HG02973 (cell line): Measurements from ENCODE around the gene TP73.

Source experiments
- ATAC-seq: cut with Tn5 transposase; IDR thresholded peaks from one replicate; pipeline ENCODE4 v1.9.1; 2021; ENCODE audit warnings: moderate library complexity; ENCODE audit not compliant: unreplicated experiment

Gene TP73

DNA sequence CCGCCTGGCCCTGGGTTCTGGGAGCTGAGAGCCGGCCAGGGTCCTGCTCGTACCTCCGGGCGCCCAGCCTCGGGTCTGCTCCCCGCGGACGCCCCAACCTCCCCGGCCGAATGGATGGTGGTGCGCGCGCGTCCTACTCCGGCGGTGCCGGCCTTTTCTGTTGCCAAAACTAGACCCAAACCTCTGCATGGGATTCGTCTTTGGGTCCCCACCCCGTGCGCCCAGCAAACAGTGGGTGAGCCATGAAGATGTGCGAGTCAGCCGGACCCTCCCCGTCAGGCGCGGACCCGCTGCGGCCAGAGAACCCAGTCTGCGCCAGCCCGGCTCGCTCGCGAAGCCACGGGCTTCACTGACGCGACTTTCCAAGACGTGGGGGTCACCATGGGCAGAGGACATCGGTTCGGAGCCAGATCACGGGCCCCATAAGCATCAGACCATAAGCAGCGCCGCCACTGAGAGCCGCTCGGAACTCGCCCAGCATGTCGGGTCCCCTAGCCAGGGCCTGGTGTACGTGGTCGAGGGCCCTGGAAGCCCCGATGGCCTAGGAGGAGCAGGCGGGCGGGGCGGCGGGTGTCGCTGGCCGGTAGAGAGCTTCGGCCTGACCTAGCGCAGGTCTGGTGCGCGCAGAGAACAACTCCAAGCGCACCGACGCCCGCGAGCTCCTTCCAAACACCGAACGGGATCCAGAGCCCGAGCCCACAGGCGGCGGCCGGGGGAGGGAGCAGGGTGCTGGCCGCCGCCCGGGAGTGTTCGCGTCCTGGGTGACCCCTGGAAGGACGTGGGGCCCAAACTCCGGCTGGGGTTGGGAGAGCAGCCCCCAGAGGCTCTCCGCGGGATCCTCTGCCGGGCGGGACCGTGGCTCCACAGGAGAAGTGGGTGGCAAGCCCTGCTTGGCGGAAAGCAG is 1.0 kb upstream of the TP73 start:
- ATAC-seq = no peak

- ATAC-seq = no peak
These were observed 401 bp downstream of the TP73 start for GRCh38 chr1:3652548-3653285.

GRCh38 chr1:3653286-3653618 is 936 bp downstream of the TP73 start:
- ATAC-seq = no peak

DNA sequence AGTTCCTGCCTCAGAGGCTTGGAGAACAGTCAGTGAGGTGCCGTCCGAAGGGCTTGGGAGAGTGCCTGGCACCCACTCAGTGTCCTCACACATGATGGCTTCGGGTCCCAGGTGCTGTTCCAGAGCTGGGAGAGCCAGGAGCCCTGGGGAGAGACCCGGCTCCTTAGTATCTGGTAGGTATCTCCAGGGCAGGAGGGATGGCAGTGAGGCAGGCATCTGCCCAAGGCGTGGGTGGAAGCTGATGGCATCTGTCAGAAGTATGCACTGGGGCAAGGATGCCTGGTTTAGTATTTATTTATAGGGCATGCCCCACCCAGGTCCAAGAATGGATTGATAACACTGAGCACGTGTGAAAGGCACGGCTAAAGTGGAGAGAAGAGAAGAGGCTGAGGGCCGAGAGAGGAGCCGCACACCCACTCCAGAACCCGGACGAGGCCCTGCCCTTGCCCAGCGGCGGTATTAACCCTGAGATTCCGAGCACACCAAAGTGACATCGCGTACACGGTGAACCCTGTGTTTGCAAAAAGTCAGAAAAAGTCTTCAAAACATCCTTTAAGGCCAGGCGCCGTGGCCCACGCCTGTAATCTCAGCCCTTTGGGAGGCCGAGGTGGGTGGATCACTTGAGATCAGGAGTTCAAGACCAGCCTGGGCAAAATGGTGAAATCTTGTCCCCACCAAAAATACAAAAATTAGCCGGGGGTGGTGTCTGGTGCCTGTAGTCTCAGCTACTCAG is 2.4 kb downstream of the TP73 start:
- ATAC-seq = no peak

DNA sequence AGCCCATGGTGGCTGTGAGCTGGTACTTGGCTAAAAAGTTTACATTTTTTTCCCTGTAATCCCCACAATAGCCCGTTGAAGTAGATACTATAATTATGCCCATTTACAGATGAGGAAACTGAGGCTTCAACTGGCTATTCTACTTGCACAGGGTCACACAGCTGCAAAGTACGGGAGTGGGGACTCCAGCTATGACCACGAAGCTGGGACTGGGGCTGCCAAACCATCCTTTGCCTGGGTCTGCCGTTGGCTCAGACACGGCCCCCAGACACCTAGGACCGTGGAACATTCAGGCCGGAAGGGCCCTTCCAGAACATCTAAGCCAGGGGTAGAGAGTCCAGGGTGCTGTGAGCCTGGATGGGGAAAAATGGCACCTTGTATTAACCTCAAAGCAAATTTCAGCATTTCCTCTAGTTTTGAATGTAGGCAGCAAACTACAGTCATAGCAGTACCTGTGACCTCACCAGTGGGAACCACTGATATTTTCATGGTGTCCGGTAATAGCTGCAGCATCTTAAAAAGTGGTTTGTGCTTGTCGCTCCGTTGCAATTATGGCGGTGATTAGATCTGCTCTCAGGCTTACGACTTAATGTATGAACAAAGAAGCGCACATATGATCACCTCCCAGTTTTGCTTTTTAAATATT is 4.3 kb downstream of the TP73 start:
- peak; percentile 68 for ATAC-seq

DNA sequence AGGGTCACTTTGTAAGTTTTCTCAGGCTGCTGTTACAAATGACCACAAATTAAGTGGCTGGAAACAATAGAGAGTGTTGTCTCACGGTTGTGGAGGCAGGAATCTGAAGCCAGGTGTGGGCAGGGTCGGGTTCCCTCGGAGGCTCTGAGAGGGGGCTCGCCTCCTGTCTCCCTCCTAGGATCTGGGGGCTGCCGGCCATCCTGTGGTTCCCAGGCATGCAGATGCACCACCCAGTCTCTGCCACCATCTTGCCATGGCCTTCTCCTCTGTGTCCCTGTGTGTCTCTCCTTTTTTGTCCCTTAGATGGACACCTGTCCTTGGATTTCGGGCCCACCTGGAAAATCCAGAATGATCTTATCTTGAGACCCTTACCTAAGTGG is 4.8 kb downstream of the TP73 start:
- ATAC-seq = peak; percentile 15

GRCh38 chr1:3657578-3658230 is 5.4 kb downstream of the TP73 start:
- ATAC-seq = no peak

DNA sequence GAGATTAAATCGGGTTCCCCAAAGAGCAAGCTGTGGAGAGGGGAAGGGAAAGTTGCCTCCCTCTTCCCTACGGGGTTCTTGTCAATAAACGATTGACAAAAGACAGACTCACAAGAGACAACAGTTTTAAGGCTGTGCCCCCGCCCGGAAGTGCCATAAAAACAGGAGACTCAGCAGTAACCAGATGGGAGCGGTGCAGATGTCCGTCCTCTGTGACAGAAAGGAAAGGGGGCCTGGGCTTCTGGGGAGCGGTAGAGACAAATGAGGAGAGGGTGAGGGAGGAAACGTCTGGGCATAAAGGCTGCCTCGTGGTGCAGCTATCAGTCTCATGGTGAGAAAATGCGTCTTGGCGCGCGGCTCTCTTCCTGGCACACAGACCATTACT is 5.9 kb downstream of the TP73 start:
- no peak for ATAC-seq

DNA sequence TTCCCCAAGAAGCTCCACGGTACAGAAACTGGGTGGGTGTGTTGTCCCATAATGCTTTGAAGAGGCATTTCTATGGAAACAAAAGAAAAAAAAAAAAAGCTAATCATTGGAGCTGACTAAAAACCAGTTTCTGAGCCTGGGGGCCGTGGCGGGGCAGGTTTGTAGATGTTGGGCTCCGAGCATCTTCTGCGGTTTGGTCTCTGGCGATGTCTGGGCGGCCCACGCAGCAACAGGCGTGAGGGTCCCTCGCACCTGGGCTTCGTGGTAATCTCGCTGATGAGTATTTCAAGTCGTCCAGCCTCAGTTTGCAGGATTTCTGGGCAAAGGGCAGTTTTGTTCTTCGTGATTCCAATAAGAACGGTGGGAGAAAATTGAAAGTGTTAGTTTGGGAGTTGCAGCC is 6.8 kb downstream of the TP73 start:
- no peak for ATAC-seq

DNA sequence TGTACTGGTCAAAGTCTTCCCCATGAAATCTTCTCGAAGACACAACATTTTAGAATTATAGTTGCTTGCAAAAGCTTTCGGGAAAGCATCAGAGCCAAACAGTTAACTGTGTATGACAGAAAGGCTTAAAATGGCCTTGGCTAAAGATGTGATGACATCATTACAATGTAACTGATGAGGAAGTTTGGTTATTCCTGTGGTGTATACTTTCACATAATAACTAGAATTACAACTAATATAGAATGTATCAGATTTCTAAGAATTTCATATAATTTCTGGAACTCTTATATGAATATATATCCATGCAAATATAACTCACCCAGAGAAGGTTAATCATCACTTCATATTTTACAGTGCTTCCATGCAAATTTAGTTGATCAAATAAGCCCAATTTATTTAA is 8.4 kb downstream of the TP73 start:
- ATAC-seq = no peak

- no peak for ATAC-seq
These were observed 9.3 kb downstream of the TP73 start for GRCh38 chr1:3661631-3662030.

- no peak for ATAC-seq
These were observed 9.9 kb downstream of the TP73 start for GRCh38 chr1:3662080-3662671.

DNA sequence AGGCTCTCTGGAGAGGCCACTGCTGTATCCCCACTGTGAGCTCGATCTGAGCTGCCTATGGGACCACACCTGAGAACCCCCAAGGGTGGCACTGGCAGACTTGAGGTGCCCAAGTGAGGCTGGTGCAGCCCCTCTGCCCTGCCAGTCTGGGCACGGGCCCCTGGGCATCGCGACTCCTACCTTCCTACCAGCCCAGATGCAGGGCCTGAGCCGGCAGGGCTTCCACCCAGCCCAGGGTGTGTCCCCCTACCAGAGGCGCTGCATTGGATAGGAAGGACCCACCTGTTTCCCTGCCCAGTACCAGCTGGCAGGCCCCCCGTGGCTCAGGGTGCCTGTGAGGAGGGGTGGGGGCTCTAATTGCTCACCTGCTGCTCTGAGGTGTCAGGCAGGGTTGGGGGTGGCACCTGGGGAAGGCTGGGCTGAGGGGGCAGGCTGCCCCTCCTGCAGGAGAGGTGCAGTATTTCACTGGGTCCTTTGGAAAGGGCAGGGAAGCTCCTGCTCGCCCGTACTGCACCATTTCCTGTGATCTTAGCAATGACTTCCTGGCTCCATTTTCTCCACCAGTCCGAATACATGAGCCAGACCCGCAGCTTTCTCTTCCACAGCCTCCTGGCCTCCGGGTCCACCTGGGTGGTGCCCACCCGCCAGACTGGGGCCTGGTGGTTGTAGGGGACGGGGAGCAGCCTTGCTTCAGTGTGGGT is 11.8 kb downstream of the TP73 start:
- no peak for ATAC-seq

- ATAC-seq = no peak
These were observed 12.5 kb downstream of the TP73 start for GRCh38 chr1:3664700-3665375.

DNA sequence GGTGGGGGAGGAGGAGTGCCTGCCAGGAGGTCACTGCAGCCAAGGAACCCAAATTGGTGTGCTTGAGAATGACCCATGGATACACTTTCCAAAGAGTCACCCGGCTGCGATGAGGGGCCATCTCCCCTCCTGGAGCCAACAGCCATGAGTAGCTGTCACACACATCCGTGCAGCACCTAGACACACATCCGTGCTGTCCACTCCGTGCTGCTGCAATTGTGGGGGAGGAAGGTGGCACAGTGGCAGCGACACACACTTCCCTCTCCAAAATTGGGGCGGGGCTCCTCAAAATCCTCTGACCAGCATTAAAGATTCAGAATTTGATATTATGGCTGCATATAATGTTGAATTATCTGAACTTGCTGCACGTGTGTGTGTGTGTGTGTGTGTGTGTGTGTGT is 15.8 kb downstream of the TP73 start:
- no peak for ATAC-seq

DNA sequence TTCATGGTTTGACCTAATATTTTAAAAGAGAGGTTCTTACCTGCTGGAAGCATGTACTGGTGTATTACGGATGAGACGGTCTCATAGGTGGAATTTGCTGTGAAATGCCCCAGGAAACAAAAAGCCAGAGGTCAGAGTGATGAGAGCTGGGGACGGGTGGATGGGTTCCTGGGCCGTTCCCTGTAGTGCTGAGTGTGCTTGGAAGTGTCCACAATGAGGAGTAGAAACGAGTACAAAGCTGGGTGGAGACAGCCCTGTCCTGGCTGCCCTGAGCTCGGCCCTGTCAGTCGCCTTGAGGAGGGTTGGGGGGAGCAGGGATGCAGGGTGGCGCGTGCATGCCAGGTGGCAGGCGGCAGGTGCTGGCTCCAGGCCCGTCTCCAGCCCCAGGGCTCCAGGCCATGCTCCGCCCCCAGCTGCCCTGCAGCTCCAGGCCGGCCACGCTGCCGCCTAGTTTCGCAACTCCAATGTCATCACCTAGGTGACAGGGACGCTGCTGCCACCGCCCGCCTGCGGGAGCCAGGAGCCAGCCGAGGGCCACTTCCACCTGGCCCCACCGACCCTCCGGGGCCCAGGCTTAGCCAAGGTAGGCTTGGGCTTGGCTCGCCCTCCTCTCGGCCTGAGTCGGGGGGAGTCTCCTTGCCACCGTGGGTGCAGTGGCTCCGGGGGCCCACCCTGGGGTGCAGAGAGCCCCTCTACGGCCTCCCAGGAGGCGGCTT is 16.4 kb downstream of the TP73 start:
- ATAC-seq = no peak

GRCh38 chr1:3669421-3669821 is 17.1 kb downstream of the TP73 start:
- ATAC-seq = no peak

DNA sequence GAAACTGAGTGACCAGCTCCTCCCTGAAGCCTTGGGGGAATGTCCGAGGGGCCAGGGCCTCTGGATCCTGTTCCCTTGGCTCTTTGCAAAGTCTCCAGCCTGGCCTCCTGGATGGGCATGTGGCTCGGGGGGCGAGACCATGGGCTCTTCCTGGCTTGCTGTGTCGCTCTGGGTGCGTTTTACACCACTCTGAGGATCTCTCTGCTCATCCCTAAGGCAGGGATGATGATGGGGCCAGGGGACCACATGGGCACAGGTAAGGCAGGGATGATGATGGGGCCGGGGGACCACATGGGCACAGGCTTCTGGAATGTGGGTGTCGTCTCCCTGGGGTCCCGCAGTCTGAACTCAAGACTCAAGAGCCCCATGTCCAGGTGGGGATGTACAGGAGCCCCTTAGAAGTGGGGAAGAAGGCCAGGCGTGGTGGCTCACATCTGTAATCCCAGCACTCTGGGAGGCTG is 17.7 kb downstream of the TP73 start:
- ATAC-seq = no peak
